Activated gamma-delta T cell treated with anti-CD3 and anti-CD28 coated beads, Interleukin-2, amount 50 U/mL, for 16 hours (primary cell): ENCODE data around the gene CDKN1C.

ENCODE experiments used
- DNase-seq: peaks from one replicate; pipeline ENCODE4 v3.0.0-alpha.2; 2020; ENCODE audit warnings: low read depth

CDKN1C gene

DNA sequence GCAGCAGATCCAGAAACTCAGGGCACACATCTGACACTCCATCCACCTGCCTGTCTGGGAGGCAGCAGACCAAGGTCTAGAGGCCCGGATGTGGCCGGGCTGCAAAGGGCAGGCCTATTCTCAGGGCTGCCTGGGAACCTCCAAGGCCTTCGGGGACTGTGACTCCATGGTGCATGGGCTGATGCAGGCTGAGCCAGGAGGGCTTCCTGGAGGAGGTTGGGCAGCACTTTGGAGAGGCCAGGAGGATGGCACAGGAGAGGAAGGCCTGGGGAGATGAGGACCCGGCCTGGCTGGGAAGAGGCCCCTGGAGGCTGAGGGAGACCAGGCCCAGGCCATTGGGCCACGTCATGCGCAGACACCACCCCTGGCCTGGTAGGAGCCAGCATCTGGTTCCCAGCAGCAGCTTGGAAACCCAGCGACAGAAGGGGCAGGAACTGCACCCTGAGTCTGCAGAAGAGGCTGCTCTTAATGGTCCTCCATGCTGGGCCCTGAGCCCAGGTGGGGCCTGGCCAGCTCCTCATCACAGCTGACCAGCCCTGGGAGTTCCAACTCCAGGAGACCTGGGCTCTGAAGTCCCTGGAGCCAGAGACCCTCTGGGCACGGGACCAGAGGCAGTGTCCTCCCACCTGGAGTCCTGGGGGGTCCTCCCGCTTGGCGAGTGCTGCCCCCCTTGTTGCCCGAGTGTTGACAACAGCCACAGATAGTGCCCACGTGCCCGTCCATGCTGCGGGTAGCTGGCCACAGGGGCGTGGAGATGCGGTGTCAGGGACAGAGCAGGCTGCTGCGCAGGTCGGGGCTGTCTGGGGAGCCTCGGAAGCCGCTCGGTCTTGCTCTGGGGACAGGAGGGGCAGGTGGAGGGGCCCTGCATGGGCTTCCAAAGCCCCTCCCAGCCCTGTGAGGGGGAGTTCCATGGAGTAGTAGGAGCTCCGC is 38.1 kb upstream of the CDKN1C start:
- DNase-seq, result no peak

DNA sequence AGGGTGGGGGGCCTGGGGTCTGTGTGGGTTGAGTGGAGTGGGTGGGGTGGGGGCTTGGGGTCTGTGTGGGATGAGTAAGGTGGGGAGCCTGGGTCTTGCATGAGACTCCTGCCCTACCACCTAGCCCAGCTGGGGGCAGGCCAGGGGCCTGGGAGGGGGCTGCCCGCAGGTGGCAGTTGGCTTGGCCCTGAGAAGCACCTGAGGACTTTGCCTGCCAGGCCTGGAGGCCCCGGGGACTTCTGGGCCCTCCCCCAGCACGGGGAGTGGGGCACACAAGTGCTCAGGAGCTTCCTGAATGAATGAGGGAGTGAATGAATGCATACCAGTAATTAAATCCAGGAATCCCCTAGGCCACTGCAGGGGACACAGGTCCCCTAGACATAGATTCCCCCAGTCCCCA is 37.1 kb upstream of the CDKN1C start:
- DNase-seq, result no peak

DNA sequence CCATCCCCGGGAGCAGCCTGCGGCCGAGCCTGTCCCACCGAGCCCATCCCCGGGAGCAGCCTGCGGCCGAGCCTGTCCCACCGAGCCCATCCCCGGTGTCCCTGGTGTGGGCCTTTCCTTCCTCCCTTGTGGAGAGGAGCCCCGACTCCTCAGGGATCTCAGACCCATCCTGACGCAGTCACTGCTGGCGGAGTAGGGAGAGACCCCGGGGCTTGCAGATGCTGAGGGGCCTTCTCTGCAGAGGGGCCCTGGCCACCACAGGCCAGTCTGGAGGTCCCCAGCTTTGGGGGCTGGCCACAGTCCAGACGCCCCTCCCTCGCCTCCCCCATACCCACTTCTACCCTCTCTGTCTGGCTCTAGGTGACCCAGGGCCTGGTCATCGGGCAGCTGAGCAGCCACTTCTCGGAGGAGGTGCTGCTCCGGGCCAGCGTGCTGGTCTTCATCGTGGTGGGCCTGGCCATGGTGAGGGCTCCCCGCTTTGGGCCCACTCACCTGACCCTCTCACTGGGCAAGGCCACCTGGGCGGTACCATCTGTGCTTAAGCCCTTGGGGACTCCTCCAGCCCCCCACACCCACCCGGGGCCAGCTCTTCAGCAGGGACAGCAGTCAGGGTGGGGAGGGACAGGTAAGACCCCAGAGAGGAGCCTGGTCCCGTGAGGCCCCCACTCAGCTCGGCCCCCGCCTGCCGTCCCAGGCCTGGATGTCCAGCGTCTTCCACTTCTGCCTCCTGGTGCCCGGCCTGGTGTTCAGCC is 36.3 kb upstream of the CDKN1C start:
- no peak for DNase-seq

DNA sequence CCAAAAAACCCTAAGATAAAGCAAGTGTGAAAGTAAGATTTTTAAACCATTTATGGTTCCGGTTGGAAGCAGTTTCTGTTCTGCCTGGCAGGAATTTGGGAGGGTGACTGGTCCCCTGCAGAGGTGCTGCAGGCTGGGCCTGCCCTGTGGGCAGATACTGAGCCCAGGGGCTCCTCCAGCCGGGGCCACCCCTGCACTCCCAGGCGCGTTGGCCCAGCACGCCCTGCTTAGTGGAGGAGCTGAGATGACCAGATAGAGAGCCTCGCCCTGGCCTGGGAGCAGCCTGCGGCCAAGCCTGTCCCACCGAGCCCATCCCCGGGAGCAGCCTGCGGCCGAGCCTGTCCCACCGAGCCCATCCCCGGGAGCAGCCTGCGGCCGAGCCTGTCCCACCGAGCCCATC is 35.7 kb upstream of the CDKN1C start:
- DNase-seq, result no peak

DNA sequence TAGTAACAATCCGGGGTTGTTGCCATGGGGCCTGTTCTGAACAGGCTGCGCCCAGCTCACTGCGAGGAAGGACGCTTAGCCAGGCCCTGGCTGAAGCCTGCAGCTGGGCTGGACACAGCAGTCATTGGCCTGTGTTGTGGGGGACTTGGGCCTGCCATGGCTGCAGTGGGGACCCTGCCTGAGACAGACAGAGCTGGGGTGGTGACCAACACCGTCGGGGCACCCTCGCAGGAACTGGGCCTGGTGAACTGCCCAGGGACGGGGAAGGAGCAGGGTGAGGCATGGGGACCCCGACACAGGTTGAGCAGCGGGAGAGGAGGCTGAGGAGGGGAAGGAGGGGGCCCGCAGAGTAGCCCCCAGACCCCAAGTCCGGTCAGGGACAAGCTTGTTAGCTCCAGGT is 34.8 kb upstream of the CDKN1C start:
- no peak for DNase-seq

DNA sequence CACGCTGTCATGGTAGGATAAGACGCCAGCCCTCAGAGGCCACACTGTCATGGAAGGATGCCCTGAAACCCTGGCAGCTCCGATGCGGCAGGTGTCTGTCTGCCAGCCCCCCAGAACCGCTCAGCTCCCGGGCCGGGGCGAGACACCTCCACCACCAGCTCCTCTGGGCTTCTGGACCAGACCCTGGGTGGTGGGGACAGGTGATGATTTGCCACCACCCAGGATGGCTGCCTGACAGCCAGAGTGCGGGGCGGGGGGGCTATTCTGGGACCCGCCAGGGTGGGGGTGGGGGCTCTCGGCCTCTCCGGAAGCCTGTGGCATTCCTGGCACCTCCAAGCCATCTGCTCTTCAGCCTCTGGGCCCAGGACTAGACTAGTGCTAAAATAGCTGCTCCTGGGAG is 34.3 kb upstream of the CDKN1C start:
- no peak for DNase-seq

DNA sequence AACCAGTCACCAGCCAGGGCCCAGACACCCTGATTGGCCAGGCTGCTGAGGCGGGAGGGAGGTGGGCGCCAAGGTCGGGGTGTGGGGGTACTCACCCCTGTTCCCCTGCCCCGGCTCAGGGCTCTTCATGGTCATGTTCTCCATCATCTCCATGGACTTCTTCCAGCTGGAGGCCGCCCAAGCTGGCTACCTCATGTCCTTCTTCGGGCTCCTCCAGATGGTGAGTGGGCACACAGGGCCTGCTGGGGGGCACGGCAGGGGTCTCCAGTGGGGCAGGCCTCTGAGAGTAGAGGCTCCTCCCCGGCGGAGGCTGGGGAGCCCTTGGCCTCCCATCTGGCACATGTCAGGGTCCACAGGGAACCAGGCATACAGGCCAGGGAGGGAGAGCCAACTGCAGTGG is 33.6 kb upstream of the CDKN1C start:
- DNase-seq, result no peak

DNA sequence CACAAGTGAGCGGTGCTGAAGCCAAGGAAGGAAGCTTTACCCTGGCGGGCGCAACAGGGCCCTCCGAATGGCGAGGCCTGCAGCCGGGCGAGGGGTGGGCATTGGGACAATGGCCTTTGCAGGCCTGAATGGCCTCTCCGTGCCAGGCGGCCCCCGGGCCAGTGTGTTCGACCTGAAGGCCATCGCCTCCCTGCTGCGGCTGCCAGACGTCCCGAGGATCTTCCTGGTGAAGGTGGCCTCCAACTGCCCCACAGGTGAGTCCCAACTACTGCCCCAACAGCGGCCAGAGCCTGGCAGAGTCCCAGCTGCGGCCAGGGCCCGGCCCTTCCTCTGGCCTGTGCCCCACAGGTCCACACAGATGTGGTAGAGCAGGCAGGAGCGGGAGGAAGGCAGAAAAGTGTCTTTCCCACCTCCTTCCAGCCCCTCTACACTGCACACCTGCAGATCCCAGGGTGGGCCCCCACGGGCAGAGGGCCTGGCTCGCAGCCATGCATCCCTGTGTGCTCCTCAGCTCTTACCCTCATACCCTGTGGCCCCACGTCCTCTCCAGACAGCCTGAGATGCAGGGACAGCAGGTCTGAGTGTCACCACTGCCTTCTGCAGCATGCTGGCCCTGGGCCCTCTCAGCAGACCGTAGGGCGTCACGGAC is 32.4 kb upstream of the CDKN1C start:
- DNase-seq, result no peak

DNA sequence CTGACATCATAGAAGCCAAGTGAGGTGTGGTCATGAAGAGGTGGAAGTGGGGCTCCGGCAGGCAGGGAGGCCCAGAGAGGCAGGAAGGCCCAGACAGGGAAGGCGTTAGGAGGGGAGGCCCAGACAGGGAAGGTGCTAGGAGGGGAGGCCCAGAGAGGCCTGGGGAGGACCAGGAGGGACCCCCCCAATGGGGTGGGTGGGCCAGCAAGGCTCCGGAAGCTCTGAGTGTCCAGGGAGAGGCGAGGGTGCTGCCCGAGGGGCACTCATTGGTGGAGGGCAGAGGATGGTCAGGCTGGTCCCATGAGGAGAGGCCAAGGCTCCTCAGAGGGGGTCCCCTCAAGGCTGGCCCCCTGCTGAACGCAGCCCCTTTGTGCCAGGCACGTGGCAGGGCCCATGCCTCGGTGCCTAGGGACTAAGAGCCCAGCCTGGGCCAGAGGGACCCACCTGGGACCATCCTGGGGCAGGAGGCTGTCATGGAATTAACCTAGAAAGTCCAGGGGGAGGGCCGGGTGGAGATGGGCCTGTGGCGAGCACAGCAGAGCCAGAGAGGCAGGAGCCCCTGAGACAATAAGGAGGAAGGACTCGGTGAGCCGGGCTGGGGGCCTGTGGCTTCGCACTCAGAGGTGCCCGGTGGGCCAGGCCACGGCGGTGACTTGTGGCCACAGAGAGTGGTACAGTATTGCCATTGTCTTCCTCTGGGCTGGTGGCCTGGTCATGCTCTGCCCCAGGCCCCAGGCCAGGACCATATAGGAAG is 31.5 kb upstream of the CDKN1C start:
- DNase-seq, result no peak

DNA sequence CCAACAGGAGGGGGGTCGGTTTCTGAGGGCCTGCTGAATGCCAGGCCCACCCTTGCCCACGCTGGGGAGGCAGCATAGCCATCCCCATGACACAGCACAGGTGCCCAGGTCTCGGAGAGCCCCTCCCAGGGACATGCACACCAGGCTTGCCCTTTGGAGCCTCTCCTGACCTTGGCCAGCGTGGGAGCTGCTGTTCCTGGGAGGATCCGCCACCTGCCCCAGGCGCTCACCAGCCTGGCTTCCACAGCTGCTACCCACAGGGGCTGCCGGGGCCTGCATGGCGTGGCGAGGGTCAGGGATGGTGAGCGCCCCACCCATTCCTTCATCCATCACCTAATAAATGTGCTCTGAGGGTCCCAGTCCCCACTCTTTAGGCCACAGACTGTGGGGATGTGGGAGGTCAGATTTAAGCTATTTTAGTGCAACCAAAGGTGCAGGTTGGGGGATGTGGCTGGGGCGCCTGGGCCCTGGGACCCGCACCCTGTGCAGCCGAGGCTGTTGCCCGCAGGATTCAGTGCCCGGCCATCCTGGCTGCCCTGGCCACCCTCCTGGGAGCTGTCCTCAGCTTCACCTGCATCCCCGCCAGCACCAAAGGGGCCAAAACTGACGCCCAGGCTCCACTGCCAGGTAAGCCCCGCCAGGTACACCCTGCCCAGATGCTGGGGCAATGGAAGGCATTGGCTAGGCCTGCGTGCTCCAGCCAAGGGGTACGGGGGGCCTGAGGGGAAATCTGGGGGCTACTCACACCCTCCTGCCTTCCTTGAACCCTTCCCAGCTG is 30.7 kb upstream of the CDKN1C start:
- no peak for DNase-seq

DNA sequence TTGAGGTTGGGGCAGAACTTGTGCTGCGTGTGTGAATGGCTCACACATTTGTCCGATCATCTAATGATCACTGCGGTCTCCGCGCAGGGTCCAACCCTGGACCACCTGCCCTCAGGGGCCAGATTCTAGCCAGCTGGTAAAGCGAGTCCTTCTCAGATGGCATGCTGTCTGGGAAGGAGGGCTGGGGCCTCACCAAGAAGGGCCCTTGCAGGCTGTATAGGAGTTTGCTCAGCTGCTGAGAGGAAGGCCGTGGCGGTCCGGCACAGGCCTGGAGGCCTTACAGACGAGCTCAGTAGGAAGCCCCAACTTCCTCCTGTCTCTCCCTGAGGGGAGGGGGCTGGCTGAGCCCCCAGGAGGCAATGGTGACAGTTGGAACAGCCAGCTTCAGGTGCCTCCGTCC is 29.9 kb upstream of the CDKN1C start:
- no peak for DNase-seq

DNA sequence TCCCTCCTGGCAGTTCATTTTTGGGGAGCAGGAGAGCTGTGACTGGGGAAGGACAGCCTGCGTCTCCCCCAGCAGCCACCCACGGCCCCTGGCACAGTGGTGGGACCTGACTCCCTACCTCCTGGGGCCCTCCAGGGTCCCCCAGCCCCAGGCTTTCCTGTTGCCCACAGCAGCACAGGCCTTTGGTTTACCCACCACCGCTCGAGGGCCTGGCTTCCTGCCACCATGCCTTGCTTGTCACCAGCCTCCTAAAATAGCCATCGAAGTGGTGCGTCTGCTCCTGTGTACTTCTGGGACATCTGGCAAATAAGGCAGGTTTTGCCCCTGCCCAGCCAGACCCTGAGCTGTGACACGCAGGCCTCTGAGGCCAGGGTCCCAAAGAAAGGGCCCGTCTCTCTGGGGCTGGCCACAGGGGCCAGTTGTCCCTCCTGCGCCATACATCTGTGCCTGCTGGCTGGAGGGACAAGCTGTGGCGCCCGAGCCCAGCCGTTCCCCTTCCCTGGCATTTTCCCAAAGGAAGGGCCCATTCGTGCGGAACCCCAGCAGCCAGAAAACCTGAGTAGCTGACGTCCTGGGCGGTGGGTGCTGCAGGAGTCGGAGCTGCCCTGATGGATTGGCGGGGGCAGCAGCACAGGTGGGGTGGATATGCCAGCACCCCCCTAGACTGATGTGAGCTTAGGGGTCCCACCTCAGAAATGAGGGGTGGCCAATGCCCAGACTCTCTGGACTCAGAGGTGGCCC is 29.1 kb upstream of the CDKN1C start:
- DNase-seq, result no peak

DNA sequence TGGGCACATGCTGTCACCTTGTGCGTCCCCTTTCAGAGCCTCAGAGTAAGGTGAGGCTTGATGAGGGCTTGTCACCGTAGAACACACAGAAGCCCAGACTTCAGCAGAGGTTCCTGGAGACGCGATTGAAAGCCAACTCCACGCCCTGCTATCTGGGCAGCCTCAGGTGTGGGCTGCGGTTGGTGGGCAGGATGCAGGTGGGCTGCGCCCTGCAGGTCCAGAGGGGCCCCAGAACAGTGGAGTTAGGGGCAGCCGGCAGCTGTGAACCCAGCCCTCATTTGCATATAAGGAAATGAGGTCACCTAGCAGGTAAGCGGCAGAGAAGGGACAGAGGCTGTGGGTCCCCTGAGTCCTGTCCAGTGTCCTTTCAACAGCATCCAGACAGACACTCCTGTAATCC is 28.2 kb upstream of the CDKN1C start:
- DNase-seq, result no peak

DNA sequence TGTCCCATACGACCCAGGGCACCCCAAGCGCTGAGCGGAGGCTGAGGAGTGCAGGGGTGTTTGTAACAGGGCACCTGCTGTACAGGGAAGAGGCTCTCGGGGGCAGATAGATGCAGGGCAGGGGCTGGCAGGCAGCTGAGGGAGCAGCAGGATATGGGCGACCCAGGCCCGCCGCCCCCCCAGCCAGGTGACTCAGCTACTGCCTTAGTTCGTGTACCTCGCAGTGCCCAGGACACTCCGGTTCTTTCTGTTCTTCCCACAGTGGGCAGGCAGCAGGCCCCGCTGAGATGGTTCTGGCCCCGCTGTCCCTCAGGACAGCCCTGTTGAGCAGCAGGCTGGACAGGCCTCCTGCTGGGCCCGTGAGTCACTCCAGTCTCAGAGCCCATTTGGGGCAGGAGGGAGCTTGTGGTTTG is 27.4 kb upstream of the CDKN1C start:
- no peak for DNase-seq

DNA sequence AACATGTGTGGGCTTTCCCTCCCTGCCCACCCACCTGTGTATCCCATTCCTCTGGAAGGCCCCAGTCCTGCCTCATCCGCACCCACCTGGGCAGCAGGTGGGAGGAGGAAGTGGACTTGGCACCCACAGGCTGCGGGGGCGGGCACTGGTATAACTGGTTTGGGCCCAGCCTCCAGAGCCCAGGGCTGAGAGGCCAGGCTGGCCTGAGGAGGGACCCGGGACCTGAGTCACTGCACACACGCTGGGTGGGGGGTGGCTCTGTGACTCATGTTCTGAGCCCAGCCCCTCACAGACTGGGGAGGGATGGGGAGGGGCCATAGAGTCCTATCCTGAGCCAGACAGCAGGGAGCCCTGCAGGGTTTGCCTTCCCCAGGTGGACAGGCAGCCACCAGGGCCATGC is 26.9 kb upstream of the CDKN1C start:
- no peak for DNase-seq

DNA sequence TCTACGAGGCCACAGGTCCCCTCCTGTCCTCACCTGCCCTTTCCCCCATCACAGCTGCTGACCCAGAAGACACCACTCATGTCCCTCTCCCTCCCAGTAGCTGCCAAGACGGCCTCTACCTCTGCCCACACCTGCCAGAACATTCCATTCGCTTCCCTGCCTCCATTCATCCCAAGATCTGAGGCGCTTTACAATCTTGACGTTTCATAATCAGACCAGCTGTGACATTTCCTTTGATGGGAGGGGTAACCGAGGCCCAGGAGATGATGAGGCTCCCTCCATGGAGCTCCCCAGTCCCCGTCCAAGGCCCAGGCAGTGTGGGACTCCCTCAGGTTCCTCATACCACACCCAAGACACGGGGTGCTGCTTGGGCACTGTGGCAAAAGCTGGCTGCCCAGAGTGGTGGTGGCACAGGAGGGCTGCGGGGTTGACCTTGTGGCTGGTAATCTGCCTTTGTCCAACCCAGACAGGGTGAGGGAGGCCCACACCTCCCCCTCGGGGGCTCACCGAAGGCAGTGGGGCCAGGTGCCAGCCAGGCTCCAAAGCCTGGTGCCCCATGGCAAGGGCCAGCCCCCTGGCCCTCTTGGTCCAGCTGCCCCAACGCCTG is 26.3 kb upstream of the CDKN1C start:
- no peak for DNase-seq

DNA sequence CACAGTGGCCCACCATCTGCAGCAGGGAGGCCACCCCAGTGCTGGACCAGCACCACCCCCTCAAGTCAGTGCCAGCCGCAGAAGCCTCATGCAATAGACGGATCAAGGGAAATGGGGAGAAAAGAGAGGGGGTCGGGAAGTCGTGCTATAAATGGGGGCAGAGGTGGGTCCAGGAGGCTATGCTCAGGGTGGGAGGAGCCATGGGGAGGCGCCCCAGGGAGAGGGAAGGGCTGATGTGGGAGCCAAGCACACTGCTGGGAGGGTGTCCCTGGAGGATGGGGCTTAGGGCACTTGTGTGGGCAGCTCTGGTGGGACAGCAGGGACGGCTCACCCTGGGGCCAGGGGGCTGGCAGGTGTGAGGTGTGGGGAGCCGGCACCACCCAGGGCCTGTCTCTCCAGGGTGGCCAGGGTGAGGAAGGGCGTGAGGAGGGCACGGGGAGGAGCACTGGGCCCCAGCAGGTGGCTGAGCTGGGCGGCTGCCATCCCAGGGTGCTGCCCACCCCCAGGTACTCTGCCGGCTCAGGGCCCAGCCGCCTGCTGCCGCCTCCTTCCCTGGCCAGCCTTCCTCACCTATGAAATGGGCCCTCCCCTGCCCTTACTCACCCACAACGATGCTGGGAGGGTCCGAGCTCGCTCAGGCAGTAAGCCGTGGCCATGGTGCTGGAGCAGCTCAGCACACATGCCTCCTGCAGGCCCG is 25.7 kb upstream of the CDKN1C start:
- DNase-seq, result no peak

DNA sequence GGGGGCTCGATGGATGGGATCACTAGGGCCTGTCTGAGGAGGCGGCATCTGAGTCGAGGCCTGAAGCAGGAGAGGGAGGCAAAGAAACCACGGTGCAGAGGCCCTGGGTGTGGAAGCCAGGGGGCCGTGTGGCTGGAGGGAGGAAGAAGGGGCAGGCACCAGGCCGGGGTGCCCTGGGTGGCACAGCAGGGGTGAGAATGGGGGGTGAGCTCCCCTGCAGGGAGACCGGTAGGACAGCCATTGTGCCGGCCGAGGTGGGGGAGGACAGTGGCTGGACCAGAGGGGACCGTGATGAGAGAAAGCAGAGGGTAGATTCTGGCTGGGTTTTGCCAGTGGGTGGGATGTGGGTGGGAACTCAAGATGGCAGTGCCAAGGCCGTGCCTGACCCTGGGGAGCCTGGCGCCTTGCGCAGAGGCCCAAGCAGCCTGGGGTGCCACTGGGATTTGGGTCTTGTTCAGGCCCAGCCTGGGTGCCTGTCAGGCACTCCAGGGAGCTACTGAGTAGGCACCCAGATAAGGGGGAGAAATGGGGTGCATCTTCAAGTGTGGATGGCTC is 24.9 kb upstream of the CDKN1C start:
- DNase-seq, result no peak
